Measurements from ENCODE around the gene OR51M1.
"Not testable (repeated sequence)": the region's sequence is repeated elsewhere in the genome, so short reads cannot be mapped to it uniquely, and the experiment has no call there.

- not testable (repeated sequence) for TF ChIP-seq CTCF (conservative IDR thresholded peaks at IDR 0.05 in 1 of 2, IDR thresholded peaks at IDR 0.05 in 1 of 2; ENCODE audit: low read depth in 1 of 2, low read length in 2 of 2); EZH2 (IDR thresholded peaks at IDR 0.05; ENCODE audit: low read length, missing control alignments)
Measured at GRCh38 chr11:5337253-5337652, 46.4 kb upstream of the OR51M1 start.

All from fibroblast of lung (primary cell).